GM18951 (cell line): ENCODE measurements around the gene TMOD4.

Source experiments
- POLR2A ChIP-seq: IDR thresholded peaks from 4 replicates; pipeline ENCODE4 v1.6.1; 2011; ENCODE audit warnings: mild to moderate bottlenecking; ENCODE audit not compliant: insufficient read length, insufficient read depth; ENCODE audit errors: extremely low read depth
- in situ Hi-C: fragments of 300-500 bp; cut with MboI; formaldehyde crosslinking; loops from one replicate; pipeline ENCODE4 v1.12.0; 2022; ENCODE audit warnings: low sequenced_read_pairs, mixed read lengths, inconsistent platforms; ENCODE audit not compliant: unreplicated experiment

TMOD4 gene

DNA sequence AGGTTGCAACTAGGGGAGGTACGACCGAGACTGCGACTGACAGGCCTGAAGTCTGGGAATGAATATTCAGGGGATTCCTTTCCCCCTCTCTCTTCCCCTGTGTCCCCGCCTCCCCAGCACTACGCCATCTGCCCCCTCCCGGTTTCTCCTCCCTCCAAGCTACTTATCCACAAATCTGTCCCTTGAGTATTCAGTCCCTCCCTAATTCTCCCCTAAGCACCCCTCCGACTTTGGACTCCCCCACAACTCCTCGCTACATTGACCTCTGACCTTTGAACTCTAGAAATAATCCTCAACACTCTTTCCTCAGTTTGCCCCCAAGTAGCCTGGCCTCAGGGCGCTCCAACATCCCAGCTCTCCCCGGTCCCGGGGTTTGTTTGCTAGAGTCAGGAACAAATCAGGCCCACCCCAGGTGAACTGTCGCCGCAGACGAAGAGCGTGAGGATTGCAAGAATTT is 10.5 kb downstream of the TMOD4 start:
- no peak for TF ChIP-seq POLR2A
- in situ Hi-C loops, result no loop called here

DNA sequence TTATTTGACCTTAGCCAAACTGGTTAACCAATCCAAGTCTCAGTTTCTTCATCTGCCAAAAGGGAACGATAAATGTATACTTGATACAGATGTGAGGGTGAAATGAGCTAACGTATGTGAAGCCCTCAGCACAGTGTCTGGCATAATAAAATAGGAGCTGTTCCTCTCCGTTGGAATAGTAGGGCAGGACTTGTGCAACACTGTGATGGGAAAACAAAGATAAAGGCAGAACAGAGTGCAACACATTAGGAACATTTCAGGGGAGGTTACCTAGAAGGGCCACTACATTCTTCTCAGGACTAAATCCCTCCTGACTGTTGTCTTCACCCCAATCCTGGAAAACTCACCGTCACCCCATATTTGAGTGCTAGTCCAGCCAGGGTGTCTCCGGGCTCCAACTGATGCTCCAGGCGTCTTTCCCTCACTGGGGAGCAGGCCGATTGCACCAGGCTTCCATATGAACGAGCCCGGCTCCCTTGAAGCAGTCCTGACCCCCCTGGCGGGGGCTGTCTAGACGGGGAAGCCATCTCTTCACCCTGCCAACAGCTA is 11.0 kb downstream of the TMOD4 start:
- no peak for TF ChIP-seq POLR2A
- in situ Hi-C loops, result no loop called here

GRCh38 chr1:151159373-151159772 is 16.4 kb downstream of the TMOD4 start:
- in situ Hi-C loops, result loop anchor here (5.0 kb wide), 1 partner anchor 62 kb away; no protein-coding TSS in a partner anchor
- TF ChIP-seq POLR2A, result no peak

- no peak for TF ChIP-seq POLR2A
- in situ Hi-C loops, result loop anchor here (5.0 kb wide), 1 partner anchor 62 kb away; no protein-coding TSS in a partner anchor
These were observed 17.0 kb downstream of the TMOD4 start for GRCh38 chr1:151158751-151159251.

- in situ Hi-C loops, result loop anchor here (5.0 kb wide), 1 partner anchor 61 kb away; no protein-coding TSS in a partner anchor
These were observed 17.5 kb downstream of the TMOD4 start for GRCh38 chr1:151158326-151158725.

DNA sequence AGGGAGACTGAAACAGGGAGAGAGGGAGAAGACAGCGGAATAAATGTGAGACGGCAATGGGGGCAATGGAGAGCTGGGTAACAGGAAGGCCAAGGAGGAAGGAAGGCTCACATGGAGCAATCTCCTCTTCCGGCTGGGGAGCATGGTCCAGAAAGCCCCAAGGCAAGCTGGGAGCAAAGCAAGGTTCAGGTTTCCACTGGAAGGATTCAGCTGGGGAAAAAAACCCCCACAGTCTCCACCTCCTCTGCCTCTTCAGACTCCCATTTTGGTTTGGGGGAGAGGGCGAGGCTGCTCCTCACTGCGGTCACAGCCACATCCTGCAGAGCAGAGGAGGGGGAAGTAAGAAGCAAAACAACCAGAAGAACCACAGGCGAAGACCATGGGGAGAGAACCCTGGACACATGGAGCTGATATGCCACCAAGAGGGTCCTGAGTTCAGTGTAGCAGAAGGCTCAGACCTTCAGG is 18.7 kb downstream of the TMOD4 start:
- in situ Hi-C loops, result loop anchor here (5.0 kb wide), 1 partner anchor 60 kb away; no protein-coding TSS in a partner anchor

More at GRCh38 chr1:151158326-151158725, 17.5 kb downstream of the TMOD4 start:
- TF ChIP-seq POLR2A, result no peak

GRCh38 chr1:151156515-151156819 is 19.3 kb downstream of the TMOD4 start, which contains the start of gene TNFAIP8L2:
TSS of gene TNFAIP8L2 (plus strand) at chr1:151156649. CDS start at chr1:151158698, 2,049 bp downstream.
- in situ Hi-C loops, result loop anchor here (5.0 kb wide), 1 partner anchor 59 kb away; no protein-coding TSS in a partner anchor
- TF ChIP-seq POLR2A, result peak; percentile 39

More for the DNA sequence above, 18.7 kb downstream of the TMOD4 start:
- peak; percentile 31 for TF ChIP-seq POLR2A

GRCh38 chr1:151147665-151148064 is 28.1 kb downstream of the TMOD4 start:
- TF ChIP-seq POLR2A, result no peak
- in situ Hi-C loops, result no loop called here

GRCh38 chr1:151147132-151147503 is 28.7 kb downstream of the TMOD4 start:
- TF ChIP-seq POLR2A, result no peak
- in situ Hi-C loops, result no loop called here

DNA sequence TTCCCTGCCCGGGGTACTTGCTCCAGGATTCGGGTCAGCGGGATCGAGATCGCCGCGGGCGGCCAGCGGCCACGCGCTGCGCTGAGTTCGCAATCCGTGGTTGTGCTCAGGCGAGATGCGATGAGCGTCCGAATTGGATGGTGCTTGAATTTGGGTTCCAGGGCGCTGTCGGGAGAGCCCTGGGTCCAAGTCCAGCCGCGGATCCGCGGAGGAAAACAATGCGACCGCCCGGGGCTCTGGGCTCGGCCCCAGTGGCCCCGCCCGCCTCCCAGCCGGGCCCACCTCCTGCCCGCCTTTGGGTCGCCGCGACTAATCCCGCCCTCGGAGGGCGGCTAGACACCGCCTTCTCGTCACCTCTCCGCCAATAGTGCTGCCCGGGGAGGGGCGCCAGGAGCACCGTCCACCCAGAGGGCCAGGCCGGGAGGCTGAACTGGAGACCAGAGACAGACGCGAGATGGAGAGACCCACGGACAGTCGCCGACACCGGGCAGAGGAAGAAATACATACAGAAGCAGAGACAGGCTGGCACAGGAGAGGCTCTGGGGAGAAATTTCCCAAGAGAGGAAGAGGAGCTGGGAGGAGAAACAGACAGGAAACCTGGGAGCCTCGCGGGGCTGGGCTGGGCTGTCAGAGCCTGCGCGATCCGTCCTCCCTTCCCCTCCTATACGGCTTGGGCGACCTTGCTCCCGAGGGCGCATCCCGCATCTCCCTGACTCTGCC is 29.2 kb downstream of the TMOD4 start, which contains the start of gene SEMA6C:
SEMA6C (minus strand) TSS at position 220 of the 720 bp plus-strand sequence. CDS start 4,010 bp downstream, outside the sequence.
- in situ Hi-C loops, result no loop called here
- peak; percentile 48 for TF ChIP-seq POLR2A

GRCh38 chr1:151146072-151146411 is 29.7 kb downstream of the TMOD4 start:
- TF ChIP-seq POLR2A, result no peak
- in situ Hi-C loops, result no loop called here

GRCh38 chr1:151145304-151146071 is 30.3 kb downstream of the TMOD4 start:
- no peak for TF ChIP-seq POLR2A
- in situ Hi-C loops, result no loop called here

GRCh38 chr1:151144474-151145303 is 31.1 kb downstream of the TMOD4 start:
- in situ Hi-C loops, result no loop called here
- TF ChIP-seq POLR2A, result no peak

DNA sequence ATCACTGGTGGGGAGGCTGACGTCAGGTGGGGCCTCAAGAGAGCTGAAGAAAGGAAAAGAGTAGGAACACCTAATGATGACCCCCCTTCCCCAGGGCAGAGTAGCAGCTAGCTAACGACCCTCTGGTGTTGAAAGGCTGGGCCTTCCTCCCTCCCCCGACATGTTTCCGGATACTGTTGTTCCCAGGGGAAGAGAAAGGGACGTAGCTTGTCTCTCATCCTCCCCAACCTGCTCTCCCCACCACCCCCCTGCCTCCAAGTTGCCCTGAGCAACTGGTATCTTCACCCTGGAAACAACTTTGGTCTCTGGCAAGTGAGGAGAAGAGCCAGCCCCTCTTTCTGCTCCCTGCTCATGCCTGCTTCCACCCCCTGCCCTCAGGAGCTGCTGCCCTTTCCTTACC is 31.8 kb downstream of the TMOD4 start:
- in situ Hi-C loops, result no loop called here
- no peak for TF ChIP-seq POLR2A
